Stimulated activated CD8-positive, alpha-beta memory T cell treated with anti-CD3 and anti-CD28 coated beads, Interleukin-12 subunit alpha, Interleukin-12 subunit beta, amount 100 ng/mL, for 24 hours (primary cell): ENCODE data around the gene ZNF619.

Experiments
- DNase-seq: peaks from one replicate; pipeline ENCODE4 v3.0.0-alpha.2; 2020; ENCODE audit errors: extremely low read depth

ZNF619 gene

DNA sequence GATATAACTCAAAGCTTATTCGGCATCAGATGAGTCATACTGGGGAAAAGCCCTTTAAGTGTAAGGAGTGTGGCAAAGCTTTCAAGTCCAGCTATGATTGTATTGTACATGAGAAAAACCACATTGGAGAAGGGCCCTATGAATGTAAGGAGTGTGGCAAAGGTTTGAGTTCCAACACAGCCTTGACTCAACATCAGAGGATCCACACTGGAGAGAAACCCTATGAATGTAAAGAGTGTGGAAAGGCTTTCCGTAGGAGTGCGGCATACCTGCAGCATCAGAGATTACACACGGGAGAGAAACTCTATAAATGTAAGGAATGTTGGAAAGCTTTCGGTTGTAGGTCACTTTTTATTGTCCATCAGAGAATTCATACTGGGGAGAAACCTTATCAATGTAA lies 55.3 kb downstream of the ZNF619 start:
- no peak for DNase-seq

GRCh38 chr3:40534283-40534682 lies 57.4 kb downstream of the ZNF619 start:
- DNase-seq: no peak
